A673 (cell line): ENCODE results near the gene POLE. TPM values are rescaled to one million over a fixed set of nuclear protein-coding genes. Genes with fewer than 3 reads are reported as not detected.

Source experiments
- BruUV-seq: library from RNA; stranded (reverse); fragments of 400-500 nt; replicated peaks from 2 replicates; lab custom pipeline; 2021; lab: Mats Ljungman, UMichigan
- CTCF ChIA-PET: fragments of 300-600 bp; sonication (Branson Sonifier 250); formaldehyde crosslinking; loops from one replicate; lab custom pipeline; 2022; ENCODE audit warnings: antibody characterized with exemption; lab: Charles Lee
- POLR2A ChIA-PET: fragments of 300-600 bp; sonication (Branson Sonifier 250); formaldehyde crosslinking; loops from one replicate; lab custom pipeline; 2022; ENCODE audit warnings: antibody characterized with exemption; ENCODE audit not compliant: low non-redundant PET; lab: Charles Lee
- DNase-seq: peaks from one replicate; pipeline ENCODE4 v3.0.0-alpha.2; 2015; ENCODE audit warnings: low spot score
- H3K27ac ChIP-seq: fragments of 200-600 bp; sonication (generic); 2 replicates; pipeline ENCODE4 v1.5.1; 2016; ENCODE audit warnings: mixed run types, low read depth, mild to moderate bottlenecking, mixed read lengths, antibody characterized with exemption, low read length; ENCODE audit not compliant: poor library complexity, severe bottlenecking
- H3K27me3 ChIP-seq: fragments of 200-600 bp; sonication (generic); replicated peaks from 2 replicates; pipeline ENCODE4 v1.6.1; 2017; ENCODE audit warnings: mixed run types, low read depth, mild to moderate bottlenecking, mixed read lengths, antibody characterized with exemption, low read length; ENCODE audit not compliant: insufficient read depth, poor library complexity
- H3K36me3 ChIP-seq: fragments of 200-600 bp; sonication (generic); 2 replicates; pipeline ENCODE4 v1.6.1; 2016; ENCODE audit warnings: mixed run types, mild to moderate bottlenecking, mixed read lengths, antibody characterized with exemption, low read length; ENCODE audit not compliant: insufficient read depth, poor library complexity, severe bottlenecking
- H3K4me1 ChIP-seq: fragments of 200-600 bp; sonication (generic); 2 replicates; pipeline ENCODE4 v1.6.1; 2017; ENCODE audit warnings: mixed run types, mild to moderate bottlenecking, mixed read lengths, antibody characterized with exemption, low read length; ENCODE audit not compliant: insufficient read depth, poor library complexity, severe bottlenecking
- H3K4me3 ChIP-seq: fragments of 200-600 bp; sonication (generic); 2 replicates; pipeline ENCODE4 v1.5.1; 2016; ENCODE audit warnings: low read depth, mixed run types, mild to moderate bottlenecking, mixed read lengths, low read length; ENCODE audit not compliant: poor library complexity, severe bottlenecking
- H3K9me3 ChIP-seq: fragments of 200-600 bp; sonication (generic); 2 replicates; pipeline ENCODE4 v1.6.1; 2016; ENCODE audit warnings: mixed run types, low read depth, mild to moderate bottlenecking, mixed read lengths, antibody characterized with exemption, low read length; ENCODE audit not compliant: poor library complexity, severe bottlenecking
- EZH2 ChIP-seq: fragments of 200-600 bp; sonication (generic); IDR thresholded peaks from 2 replicates; pipeline ENCODE4 v1.6.1; 2017; ENCODE audit warnings: borderline replicate concordance, low read depth, mild to moderate bottlenecking, mixed read lengths, antibody characterized with exemption, low read length; ENCODE audit not compliant: poor library complexity, severe bottlenecking
- intact Hi-C: fragments of 100-400 bp; cut with micrococcal nuclease; formaldehyde crosslinking; loops from one replicate; pipeline ENCODE4 v1.10.0; 2022; ENCODE audit not compliant: unreplicated experiment
- total RNA-seq: library from RNA; stranded (reverse); gene quantifications from 2 replicates; pipeline ENCODE4 v1.2.3, GENCODE V29; 2021
- TF ChIP-seq, protein P1 (sequence below): fragments of 300-800, 200-600 bp; sonication (generic); conservative IDR thresholded peaks from 2 replicates; pipeline ENCODE4 v1.5.1; 2017; ENCODE audit warnings: low read depth, mild to moderate bottlenecking, antibody characterized with exemption, low read length, moderate library complexity, mixed read lengths

The POLE gene
- total RNA-seq, 1 experiment from 2014 or later: 239 TPM

DNA sequence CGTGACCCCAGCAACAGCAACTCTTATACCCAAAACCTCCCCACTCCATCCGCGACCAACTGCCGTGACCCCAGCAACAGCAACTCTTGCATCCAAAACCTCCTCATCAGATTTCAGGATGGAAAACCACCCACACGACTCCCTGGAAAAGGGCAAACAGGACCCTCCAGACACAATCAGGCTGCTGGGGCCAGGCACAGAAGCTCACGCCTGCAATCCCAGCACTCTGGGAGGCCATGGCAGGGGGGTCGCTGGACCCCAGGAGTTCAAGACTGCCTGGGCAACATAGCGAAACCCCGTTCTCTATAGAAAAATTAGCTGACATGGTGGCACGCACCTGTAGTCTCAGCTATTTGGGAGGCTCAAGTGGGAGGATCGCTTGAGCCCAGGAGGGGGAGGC, 43.2 kb upstream of the POLE start:
- H3K36me3 ChIP-seq: peaks cover 71% of the 10 kb centered on the region
- BruUV-seq: no TSS peak
- intact Hi-C loops: no loop called here
- no peaks in the 10 kb centered on the region for H3K9me3 ChIP-seq
- POLR2A ChIA-PET: no interaction called here
- peak overlapping the region; percentile 58 for H3K27ac ChIP-seq
- DNase-seq: no peak
- H3K4me1 ChIP-seq: peaks cover 18% of the 10 kb centered on the region
- no peaks in the 10 kb centered on the region for H3K27me3 ChIP-seq
- TF ChIP-seq EZH2: no peak
- TF ChIP-seq, protein P1, sequence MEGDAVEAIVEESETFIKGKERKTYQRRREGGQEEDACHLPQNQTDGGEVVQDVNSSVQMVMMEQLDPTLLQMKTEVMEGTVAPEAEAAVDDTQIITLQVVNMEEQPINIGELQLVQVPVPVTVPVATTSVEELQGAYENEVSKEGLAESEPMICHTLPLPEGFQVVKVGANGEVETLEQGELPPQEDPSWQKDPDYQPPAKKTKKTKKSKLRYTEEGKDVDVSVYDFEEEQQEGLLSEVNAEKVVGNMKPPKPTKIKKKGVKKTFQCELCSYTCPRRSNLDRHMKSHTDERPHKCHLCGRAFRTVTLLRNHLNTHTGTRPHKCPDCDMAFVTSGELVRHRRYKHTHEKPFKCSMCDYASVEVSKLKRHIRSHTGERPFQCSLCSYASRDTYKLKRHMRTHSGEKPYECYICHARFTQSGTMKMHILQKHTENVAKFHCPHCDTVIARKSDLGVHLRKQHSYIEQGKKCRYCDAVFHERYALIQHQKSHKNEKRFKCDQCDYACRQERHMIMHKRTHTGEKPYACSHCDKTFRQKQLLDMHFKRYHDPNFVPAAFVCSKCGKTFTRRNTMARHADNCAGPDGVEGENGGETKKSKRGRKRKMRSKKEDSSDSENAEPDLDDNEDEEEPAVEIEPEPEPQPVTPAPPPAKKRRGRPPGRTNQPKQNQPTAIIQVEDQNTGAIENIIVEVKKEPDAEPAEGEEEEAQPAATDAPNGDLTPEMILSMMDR: no peak
- H3K4me3 ChIP-seq: no peak overlapping the region
- CTCF ChIA-PET: no interaction called here

DNA sequence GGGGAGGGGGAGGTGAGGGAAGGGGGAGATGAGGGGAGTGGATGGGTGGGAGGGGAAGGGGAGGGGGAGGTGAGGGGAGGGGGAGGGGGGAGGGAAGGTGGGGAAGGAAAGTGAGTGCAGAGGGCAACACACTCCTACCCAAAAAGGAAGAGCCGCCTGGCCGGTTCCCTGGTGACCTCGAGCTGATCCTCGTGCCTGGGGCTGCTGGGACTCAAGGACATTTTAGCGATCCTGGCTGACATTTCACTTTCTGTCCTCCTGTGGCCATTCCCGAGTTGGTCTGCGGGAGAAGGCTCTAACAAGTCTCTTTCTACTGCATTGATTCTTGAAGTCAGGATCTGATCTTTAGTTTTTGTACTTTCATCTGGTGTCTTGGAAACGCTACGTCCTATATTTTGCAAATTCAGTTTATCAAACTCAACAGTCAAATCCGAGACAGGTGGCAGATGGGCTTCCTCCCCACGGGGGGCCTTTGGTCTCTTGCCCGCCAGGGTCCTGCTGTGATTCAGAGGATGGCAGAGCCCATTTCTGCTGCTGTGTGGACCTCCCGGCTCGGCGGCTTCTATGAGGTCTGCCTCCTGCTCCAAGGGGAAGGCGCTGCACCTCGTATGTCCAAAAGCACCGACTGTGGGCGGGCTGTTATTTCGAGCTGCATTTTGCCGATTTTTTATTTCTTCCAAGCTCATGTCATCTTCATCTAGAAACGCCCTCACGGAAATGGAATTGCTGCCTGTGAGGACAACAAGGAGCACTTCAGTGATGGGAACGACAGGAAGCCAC, 42.6 kb upstream of the POLE start:
- Histone ChIP-seq H3K4me3 (no peak overlapping the region), H3K4me1 (peaks cover 12% of the 10 kb centered on the region), H3K27ac (peak overlapping the region; percentile 58), H3K36me3 (peaks cover 71% of the 10 kb centered on the region), H3K9me3 (no peaks in the 10 kb centered on the region), H3K27me3 (no peaks in the 10 kb centered on the region)
- DNase-seq: peak; percentile 72
- CTCF ChIA-PET: no interaction called here
- BruUV-seq: no TSS peak
- POLR2A ChIA-PET: no interaction called here
- TF ChIP-seq EZH2: no peak
- TF ChIP-seq, protein P1: no peak
- intact Hi-C loops: no loop called here

DNA sequence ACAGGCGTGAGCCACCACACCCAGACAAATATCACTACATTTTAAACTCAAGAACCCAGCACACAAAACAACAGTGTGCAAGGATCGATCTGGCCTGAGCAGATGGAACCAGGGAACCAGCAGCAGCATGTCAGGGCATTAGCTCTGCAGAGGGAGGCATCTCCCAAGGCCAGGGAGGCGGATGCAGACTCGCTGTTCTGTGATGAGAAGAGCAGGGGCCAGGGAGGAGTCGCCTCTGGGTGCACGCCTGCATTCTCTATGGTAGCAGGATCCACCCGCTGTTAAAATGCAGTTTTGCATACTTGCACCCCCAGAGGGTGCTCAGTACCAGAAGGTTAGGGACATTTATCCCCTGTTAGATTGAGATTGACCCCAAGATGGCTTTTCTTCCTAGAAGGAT, 41.4 kb upstream of the POLE start:
- Histone ChIP-seq H3K36me3 (peaks cover 75% of the 10 kb centered on the region), H3K9me3 (no peaks in the 10 kb centered on the region), H3K27ac (no peak overlapping the region), H3K4me3 (no peak overlapping the region), H3K27me3 (no peaks in the 10 kb centered on the region), H3K4me1 (peaks cover 7% of the 10 kb centered on the region)
- intact Hi-C loops: no loop called here
- no peak for TF ChIP-seq EZH2
- TF ChIP-seq, protein P1: no peak
- DNase-seq: no peak
- no TSS peak for BruUV-seq
- POLR2A ChIA-PET: no interaction called here
- CTCF ChIA-PET: no interaction called here
